ENCODE measurements around the gene SRGN. TPM values are rescaled to one million over a fixed set of nuclear protein-coding genes. Genes with fewer than 3 reads are reported as not detected.

Gene SRGN
- total and polyA plus RNA-seq, 2 of the 8 experiments (the other 6 are each of a cell fraction or from before 2014, with no cell fraction given), result 0.06 TPM; not detected in 1

DNA sequence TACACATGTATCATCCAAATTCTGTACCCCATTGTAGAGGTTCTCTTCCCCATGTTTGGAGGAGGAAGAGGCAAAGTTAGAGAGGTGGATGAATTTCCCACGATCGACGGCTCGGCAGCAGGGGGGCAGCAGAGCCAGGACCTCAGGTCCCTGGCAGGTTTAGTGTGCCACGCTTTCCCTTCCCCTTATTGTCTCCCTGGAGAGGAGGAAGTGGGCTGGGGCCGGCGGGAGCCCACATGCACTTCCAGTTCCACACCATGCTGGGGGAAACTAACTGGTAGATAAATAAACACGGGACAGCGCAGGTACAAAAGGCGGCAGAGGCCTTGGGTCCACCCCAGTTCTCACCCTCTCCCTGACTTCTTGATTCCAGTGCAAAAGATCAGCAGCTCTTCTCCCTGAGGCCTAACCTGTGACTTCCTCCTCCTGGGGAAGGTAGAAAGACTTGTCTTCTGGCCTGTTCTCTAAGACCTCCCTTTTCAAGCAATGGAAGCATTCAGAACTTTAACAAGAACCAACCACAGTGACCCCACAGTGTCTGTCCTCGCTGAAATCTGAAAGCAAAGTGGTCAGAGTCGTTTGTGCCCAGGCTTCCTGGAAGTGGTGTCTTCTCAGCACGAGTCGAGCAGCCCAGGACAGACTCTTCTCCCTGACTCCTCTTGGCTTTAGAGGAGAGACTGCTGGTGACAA lies 30.5 kb upstream of the SRGN start (continued):
- TF ChIP-seq SAP30 (IDR thresholded peaks at IDR 0.05; ENCODE audit: insufficient read depth, insufficient replicate concordance, low read length) (no peak), SP4 (IDR thresholded peaks at IDR 0.05; ENCODE audit: low read length) (no peak), GABPA (IDR thresholded peaks at IDR 0.05; ENCODE audit: borderline replicate concordance, insufficient read depth, low read length) (no peak), CBX8 (IDR thresholded peaks at IDR 0.05; ENCODE audit: borderline replicate concordance, low read depth, low read length) (no peak), RAD21 (IDR thresholded peaks at IDR 0.05 in 1 of 2, conservative IDR thresholded peaks at IDR 0.05 in 1 of 2; ENCODE audit: low read depth in 2 of 2, low read length in 2 of 2) (no peak), POU5F1 (IDR thresholded peaks at IDR 0.05; ENCODE audit: low read depth, low read length) (no peak), RFX5 (IDR thresholded peaks at IDR 0.05; ENCODE audit: borderline replicate concordance, low read depth, low read length) (no peak)
- TF ChIP-seq, protein P1, sequence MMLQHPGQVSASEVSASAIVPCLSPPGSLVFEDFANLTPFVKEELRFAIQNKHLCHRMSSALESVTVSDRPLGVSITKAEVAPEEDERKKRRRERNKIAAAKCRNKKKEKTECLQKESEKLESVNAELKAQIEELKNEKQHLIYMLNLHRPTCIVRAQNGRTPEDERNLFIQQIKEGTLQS (IDR thresholded peaks at IDR 0.05; ENCODE audit: insufficient read depth, low read depth, low read length), result no peak
